Breast epithelium (tissue), 4 donors: Measurements from ENCODE around the gene STARD8. TPM values are rescaled to one million over a fixed set of nuclear protein-coding genes. Genes with fewer than 3 reads are reported as not detected.
"Not testable (repeated sequence)": the region's sequence is repeated elsewhere in the genome, so short reads cannot be mapped to it uniquely, and the experiment has no call there.

Experiments used
- DNase-seq, 2 donors: peaks; one replicate each; pipeline ENCODE4 v3.0.0-alpha.2; 2019; ENCODE audit warnings: low spot score in 2 of 2
- H3K27ac ChIP-seq, 2 donors: fragments of 200-600 bp; sonication (generic) in 1 of 2; one replicate each; pipeline ENCODE4 v1.5.1; 2016 to 2019; ENCODE audit warnings: mild to moderate bottlenecking in 1 of 2
- H3K27me3 ChIP-seq, 2 donors: fragments of 200-600 bp; sonication (generic) in 1 of 2; one replicate each; pipeline versions ENCODE4 v1.5.1 to v1.6.0; 2017 to 2019; ENCODE audit warnings: control low read depth in 1 of 2, mild to moderate bottlenecking in 1 of 2
- H3K36me3 ChIP-seq: fragments of 200-600 bp; one replicate; pipeline ENCODE4 v1.5.1; 2019
- H3K4me1 ChIP-seq, 2 donors: fragments of 200-600 bp; sonication (generic); one replicate each; pipeline ENCODE4 v1.5.1; 2016 to 2019; ENCODE audit warnings: control low read depth in 1 of 2
- H3K4me3 ChIP-seq, 3 donors: fragments of 200-600 bp; sonication (generic); 1 replicate in 2 of 3; 2 replicates in 1 of 3; pipeline ENCODE4 v1.5.1; 2016 to 2019; ENCODE audit warnings: mild to moderate bottlenecking in 3 of 3, moderate library complexity in 2 of 3
- H3K9me3 ChIP-seq, 2 donors: fragments of 200-600 bp; sonication (generic) in 1 of 2; one replicate each; pipeline ENCODE4 v1.5.1; 2016 to 2019; ENCODE audit warnings: control low read depth in 1 of 2
- CTCF ChIP-seq, 3 donors: fragments of 450-650 bp; IDR thresholded peaks; one replicate each; pipeline ENCODE4 v1.5.1; 2016 to 2017; ENCODE audit warnings: antibody characterized with exemption in 3 of 3, mild to moderate bottlenecking in 3 of 3, moderate library complexity in 3 of 3
- POLR2A ChIP-seq: fragments of 450-650 bp; IDR thresholded peaks from one replicate; pipeline ENCODE4 v1.6.1; 2016; ENCODE audit warnings: antibody characterized with exemption, mild to moderate bottlenecking, moderate library complexity
- POLR2AphosphoS5 ChIP-seq, 3 donors: sonication (generic); formaldehyde crosslinking; IDR thresholded peaks; one replicate each; pipeline ENCODE4 v1.6.1; 2017; ENCODE audit warnings: antibody characterized with exemption in 3 of 3
- intact Hi-C: fragments of 100-400 bp; cut with DNase I; formaldehyde crosslinking; loops from one replicate; pipeline ENCODE4 v1.15.1; 2023; ENCODE audit warnings: low total_unique reads
- total RNA-seq, 3 donors: library from RNA; depleted of rRNA; stranded (reverse); fragments of >200 nt; gene quantifications; one replicate each; pipeline ENCODE4 v1.1.0, GENCODE V29; 2016

Gene STARD8
- total RNA-seq, 3 donors from 2014 or later: 6.4 to 18.7 (median 9.2) TPM

GRCh38 chrX:68727696-68728095 is 80.2 kb downstream of the STARD8 start:
- no peak overlapping the region for H3K4me3 ChIP-seq
- no peak overlapping the region for H3K27ac ChIP-seq
- intact Hi-C loops: no loop called here
- TF ChIP-seq POLR2AphosphoS5 (IDR thresholded peaks at IDR 0.05) (no peak), CTCF (IDR thresholded peaks at IDR 0.05) (no peak), POLR2A (no peak)
- no peaks in the 10 kb centered on the region for H3K36me3 ChIP-seq
- no peaks in the 10 kb centered on the region for H3K4me1 ChIP-seq
- DNase-seq: no peak
- H3K27me3 ChIP-seq: peaks cover 0 to 85% of the 10 kb centered on the region in 2 donors
- H3K9me3 ChIP-seq: no peaks in the 10 kb centered on the region

- DNase-seq: no peak
- H3K36me3 ChIP-seq: no peaks in the 10 kb centered on the region
- TF ChIP-seq POLR2A: no peak
Observed at GRCh38 chrX:68728186-68728585, 80.7 kb downstream of the STARD8 start.

GRCh38 chrX:68731254-68731653 is 83.8 kb downstream of the STARD8 start:
- H3K36me3 ChIP-seq: no peaks in the 10 kb centered on the region
- no peaks in the 10 kb centered on the region for H3K9me3 ChIP-seq
- H3K27me3 ChIP-seq: peaks cover 0 to 77% of the 10 kb centered on the region in 2 donors
- H3K4me1 ChIP-seq: no peaks in the 10 kb centered on the region
- no peak overlapping the region for H3K27ac ChIP-seq
- intact Hi-C loops: no loop called here
- no peak for TF ChIP-seq CTCF (IDR thresholded peaks at IDR 0.05)
- TF ChIP-seq POLR2A: no peak
- DNase-seq: no peak
- no peak overlapping the region for H3K4me3 ChIP-seq

More at GRCh38 chrX:68728186-68728585, 80.7 kb downstream of the STARD8 start:
- Histone ChIP-seq H3K9me3 (no peaks in the 10 kb centered on the region), H3K4me3 (no peak overlapping the region), H3K27me3 (peaks cover 0 to 85% of the 10 kb centered on the region in 2 donors), H3K27ac (no peak overlapping the region), H3K4me1 (no peaks in the 10 kb centered on the region)
- intact Hi-C loops: no loop called here

- Histone ChIP-seq H3K27me3 (peaks cover 0 to 60% of the 10 kb centered on the region in 2 donors), H3K36me3 (no peaks in the 10 kb centered on the region), H3K4me3 (no peak overlapping the region), H3K27ac (no peak overlapping the region), H3K9me3 (no peaks in the 10 kb centered on the region), H3K4me1 (no peaks in the 10 kb centered on the region)
- intact Hi-C loops: no loop called here
- DNase-seq: no peak
- TF ChIP-seq POLR2AphosphoS5 (IDR thresholded peaks at IDR 0.05) (no peak), CTCF (IDR thresholded peaks at IDR 0.05) (peak in 2 of 3 donors; percentile 41 to 45)
Observed at GRCh38 chrX:68732906-68733493, 85.5 kb downstream of the STARD8 start.

GRCh38 chrX:68735266-68735665 is 87.8 kb downstream of the STARD8 start:
- no peak for TF ChIP-seq POLR2AphosphoS5 (IDR thresholded peaks at IDR 0.05)
- TF ChIP-seq POLR2A: no peak
- no peak for TF ChIP-seq CTCF (IDR thresholded peaks at IDR 0.05)
- Histone ChIP-seq H3K4me1 (no peaks in the 10 kb centered on the region), H3K9me3 (no peaks in the 10 kb centered on the region), H3K27ac (no peak overlapping the region), H3K27me3 (peaks cover 0 to 44% of the 10 kb centered on the region in 2 donors), H3K36me3 (no peaks in the 10 kb centered on the region), H3K4me3 (no peak overlapping the region)
- intact Hi-C loops: no loop called here
- DNase-seq: no peak

GRCh38 chrX:68741864-68742263 is 94.4 kb downstream of the STARD8 start:
- H3K27ac ChIP-seq, intact Hi-C loops, H3K36me3 ChIP-seq, H3K9me3 ChIP-seq, H3K4me3 ChIP-seq, H3K4me1 ChIP-seq, DNase-seq: not testable (repeated sequence)
- H3K27me3 ChIP-seq: peaks cover 0 to 27% of the 10 kb centered on the region in 2 donors
